Mesenteric fat pad (tissue), 1 donor: ENCODE data around the gene CBLB. TPM values are rescaled to one million over a fixed set of nuclear protein-coding genes. Genes with fewer than 3 reads are reported as not detected.

Source experiments
- DNase-seq: peaks from one replicate; pipeline ENCODE4 v3.0.0-alpha.2; 2020; ENCODE audit warnings: low spot score
- total RNA-seq: library from RNA; stranded (reverse); fragmentation: NEBNext Ultra II Directional; extraction: Animal tissue kit (Norgen Biotek cat#: 25700); gene quantifications from one replicate; pipeline ENCODE4 v1.2.1, GENCODE V29; 2021
- donor health status: DM: yes; HTN: yes; CAD: no.

Gene CBLB
- total RNA-seq, 1 donor from 2014 or later = 97.9 TPM

DNA sequence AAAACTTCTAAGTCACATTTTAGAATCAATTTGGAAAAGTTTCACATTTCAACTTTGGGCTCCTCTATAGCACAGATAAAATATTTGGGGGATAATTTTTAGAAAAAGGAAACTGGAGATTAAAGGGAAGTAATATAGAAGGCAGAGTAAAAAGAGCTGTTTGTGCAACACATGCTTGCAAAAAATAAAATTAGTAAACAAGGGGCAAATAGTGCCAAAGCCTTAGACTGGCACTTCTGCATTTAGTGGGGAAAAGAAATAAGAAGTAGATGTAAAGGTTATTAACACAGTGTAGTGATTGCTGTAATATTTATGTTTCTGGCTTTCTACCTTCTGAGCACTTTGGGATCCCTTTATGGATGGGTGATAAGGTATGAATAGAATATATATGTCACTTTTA lies 246.6 kb downstream of the CBLB start:
- DNase-seq = no peak

DNA sequence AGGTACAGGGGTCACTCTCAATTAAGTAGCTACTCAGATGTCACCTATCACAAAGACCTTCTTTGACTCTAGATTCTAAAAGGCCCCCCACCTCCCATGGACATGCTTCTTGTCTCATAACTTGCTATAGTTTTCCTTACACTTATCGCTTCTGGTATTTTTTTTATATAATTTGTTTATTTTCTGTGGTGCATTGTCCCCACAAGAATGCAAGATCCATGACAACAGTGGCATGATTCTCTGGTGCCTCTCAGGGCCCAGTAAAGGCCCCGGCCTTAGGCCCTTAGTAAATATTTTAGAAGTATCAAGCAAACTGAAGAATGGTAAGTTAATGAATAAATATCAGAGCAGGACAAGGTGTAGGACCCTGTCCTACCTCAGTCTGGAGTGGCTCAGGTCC lies 248.6 kb downstream of the CBLB start:
- DNase-seq = no peak

DNA sequence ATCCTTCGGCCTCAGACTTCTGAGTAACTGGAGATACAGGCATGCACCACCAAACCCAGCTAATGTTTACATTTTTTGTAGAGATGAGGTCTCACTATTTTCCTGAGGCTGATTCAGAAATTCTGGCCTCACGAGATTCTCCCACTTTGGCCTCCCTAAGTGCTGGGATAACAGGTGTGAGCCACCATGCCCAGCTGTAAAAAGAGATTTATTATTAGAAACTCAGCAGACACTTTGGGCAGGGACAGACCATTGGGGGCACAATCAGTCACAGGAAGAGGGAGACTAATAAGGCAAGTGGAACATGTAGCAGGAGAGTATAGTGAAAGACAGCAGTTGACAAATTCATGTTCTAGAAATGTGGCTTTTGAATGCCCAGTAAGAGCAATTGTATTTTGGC lies 249.2 kb downstream of the CBLB start:
- no peak for DNase-seq

DNA sequence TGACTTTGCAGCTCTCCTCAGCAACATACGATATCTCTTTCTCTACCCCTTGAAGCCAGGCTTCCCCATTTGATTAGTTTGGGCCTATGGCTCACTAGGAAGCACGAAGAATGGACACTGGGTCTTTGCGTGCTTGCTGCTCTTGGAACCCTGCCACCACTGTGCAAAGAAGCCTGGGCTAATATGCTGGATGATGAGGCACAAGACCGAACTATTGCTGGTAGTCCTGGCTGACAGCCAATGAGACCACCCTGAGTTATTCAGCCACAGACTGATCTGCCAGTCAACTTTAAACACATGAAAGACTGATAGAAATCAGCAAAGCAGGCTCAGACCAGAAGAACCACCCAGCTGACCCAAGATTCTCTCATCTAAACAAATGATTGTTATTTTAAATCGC lies 250.3 kb downstream of the CBLB start:
- DNase-seq = no peak

DNA sequence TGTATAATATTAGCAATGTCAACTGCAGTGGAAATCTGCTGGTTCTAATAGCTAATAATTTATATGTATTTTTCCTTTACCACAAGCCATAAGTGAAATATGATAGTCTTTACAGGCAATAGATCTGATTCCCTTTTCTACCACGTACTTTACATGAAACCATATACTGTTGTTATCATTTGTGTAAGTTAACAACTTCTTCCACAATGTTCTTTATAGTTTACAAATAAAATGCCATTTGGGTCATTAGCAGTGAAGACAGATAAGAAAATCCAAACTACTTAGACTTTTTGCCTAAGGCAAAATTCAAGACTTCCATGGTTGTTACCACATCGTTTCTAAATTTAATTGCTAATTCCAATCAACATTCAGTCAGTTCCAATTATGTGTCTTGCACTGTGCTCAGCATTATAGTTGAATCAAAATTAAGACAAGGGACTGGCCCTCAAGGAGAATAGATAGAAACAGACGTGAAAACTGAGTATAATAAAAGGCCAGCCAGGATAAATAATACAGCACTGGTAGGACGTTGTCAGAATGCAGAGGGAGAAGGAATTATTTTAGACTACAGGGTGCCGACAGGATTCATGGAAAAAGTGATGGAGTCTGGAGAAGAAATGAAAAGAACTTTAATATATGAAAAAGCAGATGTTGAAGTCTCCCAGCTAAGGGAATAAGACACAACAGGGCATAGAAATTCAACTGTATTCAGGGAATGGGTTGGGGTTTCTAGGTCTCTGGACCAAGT lies 252.3 kb downstream of the CBLB start:
- no peak for DNase-seq

DNA sequence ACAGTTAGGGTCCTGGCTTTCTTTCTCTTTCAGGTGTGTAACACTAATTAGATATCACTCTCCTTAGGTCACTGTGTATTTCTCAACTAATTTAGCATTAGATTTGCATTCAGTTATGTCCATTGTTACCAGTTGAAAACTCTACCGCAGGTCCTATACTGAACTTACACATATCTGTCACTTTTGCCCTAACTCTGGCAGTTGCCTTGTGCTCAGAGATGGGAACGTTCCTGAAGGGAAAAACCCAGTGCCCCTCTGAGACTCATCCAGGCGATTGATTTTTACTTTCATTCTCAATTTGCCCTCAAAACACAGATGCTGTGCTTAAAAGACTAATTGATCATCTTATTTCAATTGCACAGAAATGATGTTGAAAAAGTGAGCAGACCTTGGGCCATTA lies 253.0 kb downstream of the CBLB start:
- no peak for DNase-seq

DNA sequence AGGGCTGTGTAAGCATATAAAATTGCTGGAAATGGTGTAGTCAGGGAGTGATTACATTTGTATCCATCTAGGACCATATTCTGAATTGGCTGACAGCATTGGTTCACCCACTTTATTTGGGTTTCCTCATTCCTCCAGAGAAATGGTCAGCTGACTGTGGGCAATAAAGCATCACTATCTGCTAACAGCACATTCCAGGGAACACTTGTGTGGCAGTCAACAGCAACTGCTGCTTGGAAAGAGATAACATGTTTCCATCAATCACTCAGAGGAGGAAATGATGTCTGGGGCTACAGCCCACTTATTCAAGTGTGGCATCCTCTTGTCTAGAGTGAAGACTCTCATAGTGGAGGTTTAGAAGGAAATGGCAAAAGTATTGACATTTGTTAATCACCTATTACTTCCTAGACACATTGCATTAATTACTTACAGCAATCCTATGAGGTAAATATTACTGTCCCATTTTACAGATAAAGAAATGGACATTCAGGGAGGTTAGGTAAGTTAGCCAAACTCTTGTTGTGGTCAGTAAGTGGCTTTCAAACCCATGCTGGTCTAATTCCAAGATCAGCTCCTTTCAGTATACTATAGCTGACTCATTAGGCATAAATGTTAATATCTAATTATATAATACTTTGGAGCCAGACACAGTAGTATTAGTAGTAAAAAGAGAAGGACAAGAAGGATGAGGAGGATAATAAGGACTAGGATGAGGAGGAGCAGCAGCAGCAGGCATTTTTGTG lies 254.4 kb downstream of the CBLB start:
- no peak for DNase-seq

DNA sequence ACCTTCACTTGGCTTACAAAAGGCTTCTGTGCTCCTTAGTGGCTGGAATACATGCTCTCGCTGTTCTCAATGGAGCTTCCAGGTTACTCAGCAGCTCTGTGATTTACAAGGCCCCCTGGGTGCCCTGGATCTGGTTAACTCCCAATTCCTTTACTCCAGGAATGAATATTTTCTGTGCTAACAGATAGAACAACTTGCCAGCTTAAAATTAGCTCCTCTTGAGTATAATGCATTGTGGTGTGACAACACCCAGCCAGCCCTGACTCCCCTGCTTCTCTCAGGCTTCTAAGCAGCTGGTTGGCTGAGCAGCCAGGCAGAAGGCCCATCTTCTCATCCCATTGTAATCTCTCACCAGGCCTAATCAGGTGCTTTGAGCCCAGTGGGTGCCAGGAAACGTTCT lies 255.7 kb downstream of the CBLB start:
- no peak for DNase-seq

DNA sequence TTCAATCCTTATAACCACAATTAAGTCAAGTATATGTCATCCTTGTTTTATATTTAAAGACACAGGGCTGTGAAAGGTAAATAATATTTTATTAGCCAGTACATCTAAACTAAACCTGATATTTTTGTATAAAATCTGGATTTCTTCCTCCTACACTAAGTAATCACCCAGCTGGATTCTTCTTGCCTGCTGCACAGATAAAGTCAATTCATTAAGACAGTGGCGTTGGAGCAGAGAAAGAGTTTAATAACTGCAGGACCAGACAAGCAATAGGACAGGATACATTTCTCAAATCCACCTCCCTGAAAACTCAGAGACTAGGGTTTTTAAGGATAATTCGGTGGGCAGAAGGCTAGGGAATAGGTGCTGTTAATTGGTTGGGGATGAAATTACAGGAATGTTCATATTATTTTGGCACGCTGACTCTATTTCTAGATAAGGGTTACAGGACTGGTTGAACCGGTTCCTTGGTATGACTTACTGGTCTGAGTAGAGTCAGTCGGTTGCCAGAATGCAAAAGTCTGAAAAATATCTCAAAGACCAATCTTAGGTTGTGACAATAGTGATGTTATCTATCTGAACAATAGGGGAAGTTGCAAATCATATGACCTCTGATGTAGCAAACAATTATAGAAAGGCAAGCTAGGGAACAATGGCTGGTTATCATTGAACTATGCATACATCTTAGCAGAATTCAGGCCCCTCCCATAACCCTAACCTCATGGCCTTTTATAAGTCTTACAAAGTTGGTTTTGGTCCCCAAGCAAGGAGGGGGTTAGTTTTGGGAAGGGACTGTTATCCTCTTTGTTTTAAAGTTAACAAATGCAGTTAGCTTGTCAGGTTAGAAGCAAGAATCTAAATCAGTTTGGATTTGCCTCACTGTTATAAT lies 257.3 kb downstream of the CBLB start:
- no peak for DNase-seq

DNA sequence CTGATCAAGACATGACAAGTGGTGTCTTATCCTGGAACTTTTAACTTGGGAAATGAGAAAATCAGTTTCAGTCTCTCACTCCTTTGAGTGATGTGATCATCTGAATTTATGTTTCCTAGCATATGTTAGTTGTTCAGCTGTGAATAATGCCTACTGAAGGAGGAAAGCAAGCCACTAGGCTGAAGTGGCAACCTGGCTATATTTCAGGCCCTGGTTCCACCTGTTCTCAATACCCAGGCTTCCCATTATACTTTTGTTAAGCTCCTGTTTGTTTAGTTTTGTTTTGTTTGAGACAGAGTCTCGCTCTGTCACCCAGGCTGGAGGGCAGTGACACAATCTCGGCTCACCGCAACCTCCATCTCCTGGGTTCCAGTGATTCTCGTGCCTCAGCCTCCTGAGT lies 258.3 kb downstream of the CBLB start:
- DNase-seq = no peak

DNA sequence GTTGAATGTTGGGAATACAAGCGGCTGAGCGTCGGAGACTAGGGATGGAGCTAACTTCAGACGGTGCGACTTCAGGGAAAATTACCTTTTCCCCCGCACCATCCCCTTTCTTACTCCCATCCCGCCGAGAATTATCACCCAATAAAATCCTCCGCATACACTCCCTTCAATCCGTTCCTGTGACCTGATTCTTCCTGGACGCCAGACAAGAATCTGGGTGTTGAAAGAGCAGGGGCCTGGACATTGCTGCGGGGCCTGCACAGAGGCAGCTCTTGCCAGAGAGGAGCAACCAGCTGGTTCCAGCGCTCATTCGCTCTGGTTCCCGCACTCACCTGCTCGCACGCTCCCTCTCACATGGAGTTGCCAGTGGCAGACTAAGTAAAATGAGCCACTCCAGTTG lies 260.2 kb downstream of the CBLB start:
- no peak for DNase-seq

DNA sequence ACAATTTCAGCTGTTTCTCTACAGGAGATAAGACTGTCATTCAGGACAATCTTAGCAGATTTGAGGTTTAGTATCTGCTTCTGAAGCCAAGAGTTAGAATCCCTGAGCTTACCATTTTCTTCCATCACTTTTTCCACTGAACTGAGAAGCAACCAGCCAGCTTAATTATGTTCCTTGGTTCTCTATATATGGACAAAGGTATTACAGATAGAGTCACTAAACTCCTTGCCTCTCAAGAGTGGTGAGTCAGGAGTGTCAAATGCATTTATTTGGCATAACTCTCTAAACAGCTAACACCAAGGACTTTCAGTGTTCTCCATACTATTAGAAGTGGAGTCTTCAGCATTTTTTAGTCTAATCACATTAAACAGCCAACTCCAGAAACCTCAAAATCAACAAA lies 262.8 kb downstream of the CBLB start:
- DNase-seq = no peak
